ENCODE data around the gene NOXA1.

DNA sequence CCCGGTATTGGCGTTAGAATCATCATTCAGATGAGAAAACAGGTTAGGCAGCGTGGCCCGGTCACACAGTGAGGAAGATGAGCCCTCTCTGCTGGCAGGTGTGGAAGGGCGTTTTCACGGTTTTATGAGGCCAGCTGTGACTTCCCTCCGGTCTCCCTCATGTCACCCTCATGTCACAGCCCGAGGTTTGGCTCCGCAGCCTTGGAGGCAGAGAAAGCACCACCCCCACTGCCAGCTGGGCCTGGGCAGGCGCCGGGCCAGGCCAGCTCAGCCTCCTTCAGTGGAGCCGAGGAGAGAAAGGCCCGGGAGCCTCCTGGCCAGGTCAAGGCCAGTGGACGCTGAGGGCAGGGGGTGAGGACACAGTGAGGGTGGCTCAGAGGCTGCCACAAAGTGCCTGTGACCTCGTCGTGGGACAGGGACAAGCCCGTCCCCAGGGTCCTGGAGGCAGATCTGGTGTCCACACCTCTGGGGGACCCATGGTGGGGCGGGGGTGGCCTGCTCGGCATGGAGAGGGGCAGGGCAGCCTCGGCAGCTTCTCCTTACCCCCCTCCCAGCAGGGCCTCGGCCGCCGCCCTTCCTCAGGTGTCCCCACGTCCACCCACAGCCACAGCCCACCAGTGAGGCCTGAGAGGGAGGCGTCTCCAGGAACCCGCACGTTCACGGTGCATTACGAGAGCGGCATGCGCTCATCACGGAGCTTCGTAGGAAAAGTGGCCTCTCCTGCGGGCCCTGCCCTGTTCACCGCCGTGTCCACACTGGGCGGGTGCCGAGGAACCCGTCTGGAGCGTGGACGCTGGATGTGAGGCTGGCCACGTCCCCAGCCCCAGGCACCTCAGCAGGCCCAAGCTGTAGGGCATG, 32.4 kb upstream of the NOXA1 start:
- TF ChIP-seq POLR2A (IDR thresholded peaks at IDR 0.05; ENCODE audit: low read depth, low read length), result no peak
- TF ChIP-seq SPI1 (IDR thresholded peaks at IDR 0.05; ENCODE audit: low read depth, low read length), result no peak
- no peak for TF ChIP-seq TAF1 (IDR thresholded peaks at IDR 0.05; ENCODE audit: low read depth, low read length)
- no peak for TF ChIP-seq POLR2AphosphoS5 (IDR thresholded peaks at IDR 0.05; ENCODE audit: low read depth, low read length)

Data from GM12891 (cell line).